ENCODE results near the gene LRCH4.
"Not testable (repeated sequence)": the region's sequence is repeated elsewhere in the genome, so short reads cannot be mapped to it uniquely, and the experiment has no call there.

LRCH4 gene

GRCh38 chr7:100546926-100547800 lies 38.8 kb downstream of the LRCH4 start:
- FAIRE-seq (no peak), DNase-seq (ENCODE audit: insufficient read length, low spot score) (no peak)

- FAIRE-seq: no peak
- no peak for DNase-seq (ENCODE audit: insufficient read length, low spot score)
Observed at GRCh38 chr7:100546129-100546925, 39.6 kb downstream of the LRCH4 start.

- FAIRE-seq: no peak
- DNase-seq (ENCODE audit: insufficient read length, low spot score): peak; percentile 65
Observed at GRCh38 chr7:100545360-100546128, 40.4 kb downstream of the LRCH4 start.

GRCh38 chr7:100544967-100545359 lies 41.0 kb downstream of the LRCH4 start:
- DNase-seq (ENCODE audit: insufficient read length, low spot score) (no peak), FAIRE-seq (no peak)

GRCh38 chr7:100544386-100544785 lies 41.5 kb downstream of the LRCH4 start:
- FAIRE-seq (no peak), DNase-seq (ENCODE audit: insufficient read length, low spot score) (no peak)

GRCh38 chr7:100543586-100543985 lies 42.3 kb downstream of the LRCH4 start:
- no peak for FAIRE-seq

DNA sequence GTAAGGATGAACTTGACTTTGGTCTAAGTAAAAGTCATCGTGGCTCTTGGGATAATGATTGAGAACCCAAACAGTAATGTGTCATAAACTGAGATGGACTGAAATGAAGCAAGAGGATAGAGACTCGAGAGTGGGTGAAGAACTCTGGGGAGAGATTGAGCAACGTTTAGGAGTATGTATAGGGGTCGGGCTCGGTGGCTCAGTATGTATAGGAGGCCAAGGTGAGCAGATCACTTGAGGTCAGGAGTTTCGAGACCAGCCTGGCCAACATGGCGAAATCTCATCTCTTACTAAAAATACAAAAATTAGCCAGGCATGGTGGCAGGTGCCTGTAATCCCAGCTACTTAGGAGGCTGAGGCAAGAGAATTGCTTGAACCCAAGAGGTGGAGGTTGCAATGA lies 44.6 kb downstream of the LRCH4 start:
- not testable (repeated sequence) for FAIRE-seq; DNase-seq (ENCODE audit: insufficient read length, low spot score)

More at GRCh38 chr7:100543586-100543985, 42.3 kb downstream of the LRCH4 start:
- no peak for DNase-seq (ENCODE audit: insufficient read length, low spot score)

- no peak for FAIRE-seq
Observed at GRCh38 chr7:100540073-100540723, 45.7 kb downstream of the LRCH4 start.

GRCh38 chr7:100539436-100540006 lies 46.4 kb downstream of the LRCH4 start:
- FAIRE-seq (no peak), DNase-seq (ENCODE audit: insufficient read length, low spot score) (no peak)

More at GRCh38 chr7:100540073-100540723, 45.7 kb downstream of the LRCH4 start:
- DNase-seq (ENCODE audit: insufficient read length, low spot score): no peak

- DNase-seq (ENCODE audit: insufficient read length, low spot score) (peak; percentile 94), FAIRE-seq (peak; percentile 82)
Observed at GRCh38 chr7:100538654-100539435, 47.1 kb downstream of the LRCH4 start, which contains the start of gene AGFG2. AGFG2 (plus strand) TSS chr7:100539203; CDS start chr7:100539347, 144 bp downstream.

DNA sequence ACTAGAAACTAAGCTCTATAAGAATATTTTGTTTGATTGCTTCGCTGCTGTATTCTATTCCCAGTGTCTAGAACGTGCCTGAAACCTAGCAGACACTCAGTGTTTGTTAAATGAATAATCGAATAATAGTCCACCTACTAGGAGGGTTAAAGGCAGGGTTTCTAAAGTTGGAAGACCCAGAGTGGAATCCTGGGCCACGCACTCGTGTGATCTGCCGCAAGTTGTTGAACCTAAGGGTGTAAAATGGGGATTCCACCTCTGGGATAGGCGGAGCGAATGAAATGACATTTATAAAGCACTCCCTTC lies 47.6 kb downstream of the LRCH4 start:
- DNase-seq (ENCODE audit: insufficient read length, low spot score) (no peak), FAIRE-seq (no peak)

GRCh38 chr7:100536695-100537094 lies 49.2 kb downstream of the LRCH4 start:
- FAIRE-seq; DNase-seq (ENCODE audit: insufficient read length, low spot score): not testable (repeated sequence)

GRCh38 chr7:100535982-100536381 lies 49.9 kb downstream of the LRCH4 start:
- not testable (repeated sequence) for FAIRE-seq; DNase-seq (ENCODE audit: insufficient read length, low spot score)

DNA sequence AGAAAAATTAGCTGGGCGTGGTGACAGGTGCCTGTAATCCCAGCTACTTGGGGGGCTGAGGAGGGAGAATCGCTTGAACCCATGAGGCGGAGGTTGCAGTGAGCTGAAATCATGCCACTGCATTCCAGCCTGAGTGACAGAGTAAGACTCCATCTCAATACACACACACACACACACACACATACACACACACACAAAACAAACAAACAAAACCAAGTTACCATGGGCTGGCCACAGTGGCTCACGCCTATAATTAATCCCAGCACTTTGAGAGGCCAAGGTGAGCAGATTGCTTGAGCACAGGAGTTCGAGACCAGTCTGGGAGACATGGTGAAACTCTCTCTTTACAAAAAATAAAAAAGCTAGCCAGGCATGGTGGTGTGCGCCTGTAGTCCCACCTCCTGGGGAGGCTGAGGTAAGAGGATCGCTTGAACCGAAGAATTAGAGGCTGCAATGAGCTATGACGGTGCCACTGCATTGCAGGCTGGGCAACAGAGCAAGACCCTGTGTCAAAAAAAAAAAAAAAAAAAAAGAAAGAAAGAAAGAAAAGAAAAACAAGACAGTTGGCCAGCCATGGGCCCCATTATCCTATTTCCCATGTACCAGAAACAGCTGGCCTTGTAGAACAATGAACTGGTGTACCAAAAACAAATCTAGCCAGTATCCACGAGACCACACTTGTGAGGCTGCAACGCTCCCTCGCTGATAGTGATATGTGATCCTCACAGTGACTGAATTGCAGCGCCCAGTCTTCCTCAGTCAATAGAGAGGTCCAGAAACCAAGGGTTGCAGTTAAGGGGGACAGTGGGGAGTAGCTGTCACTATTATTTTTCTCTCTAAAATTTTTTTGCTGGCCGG lies 53.5 kb downstream of the LRCH4 start:
- FAIRE-seq (no peak), DNase-seq (ENCODE audit: insufficient read length, low spot score) (no peak)

DNA sequence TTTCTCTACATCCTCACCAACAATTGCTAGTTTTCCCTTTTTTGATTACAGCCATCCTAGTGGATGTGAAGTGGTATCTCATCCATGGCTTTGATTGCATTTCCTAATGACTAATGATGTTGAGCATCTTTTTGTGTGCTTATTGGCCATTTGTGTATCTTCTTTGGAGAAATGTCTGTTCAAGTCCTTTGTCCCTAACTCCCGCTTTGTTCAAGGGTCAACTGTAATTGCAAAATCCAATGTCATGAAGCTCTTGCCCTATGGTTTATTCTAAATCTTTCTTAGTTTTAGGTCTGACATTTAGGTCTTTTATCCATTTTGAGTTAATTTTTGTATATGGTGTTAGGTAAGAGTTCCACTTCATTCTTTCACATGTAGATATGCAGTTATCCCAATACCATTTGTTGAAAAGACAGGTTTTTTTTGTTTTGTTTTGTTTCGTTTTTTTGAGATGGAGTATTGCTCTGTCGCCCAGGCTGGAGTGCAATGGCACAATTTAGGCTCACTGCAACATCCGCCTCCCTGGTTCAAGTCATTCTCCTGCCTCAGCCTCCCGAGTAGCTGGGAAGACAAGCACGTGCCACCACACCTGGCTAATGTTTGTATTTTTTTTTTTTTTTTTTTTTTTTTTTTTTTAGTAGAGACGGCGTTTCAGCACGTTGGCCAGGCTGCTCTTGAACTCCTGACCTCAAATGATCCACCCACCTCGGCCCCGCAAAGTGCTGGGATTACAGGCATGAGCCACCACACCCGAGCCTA lies 57.6 kb downstream of the LRCH4 start:
- not testable (repeated sequence) for DNase-seq (ENCODE audit: insufficient read length, low spot score); FAIRE-seq

All from HTR-8/SVneo (cell line).